WTC11 (cell line): ENCODE measurements around the gene CCDC92. TPM values are rescaled to one million over a fixed set of nuclear protein-coding genes. Genes with fewer than 3 reads are reported as not detected.

ENCODE experiments used
- ATAC-seq: fragments of 200-7000 bp; cut with Tn5 transposase; 2 replicates; pipeline ENCODE4 v1.10.0; 2021; ENCODE audit warnings: mild to moderate bottlenecking, moderate library complexity
- Bru-seq: library from RNA; stranded (reverse); fragments of 400-500 nt; gene quantifications from one replicate; lab custom pipeline; 2021; lab: Mats Ljungman, UMichigan
- CTCF ChIA-PET: fragments of 300-600 bp; sonication (Branson Sonifier 250); formaldehyde crosslinking; loops from one replicate; lab custom pipeline; 2021; ENCODE audit warnings: antibody characterized with exemption; lab: Charles Lee
- POLR2A ChIA-PET: fragments of 350-600 bp; sonication (Branson Sonifier 250); formaldehyde crosslinking; loops from one replicate; lab custom pipeline; 2021; ENCODE audit warnings: antibody characterized with exemption; lab: Charles Lee
- DNase-seq: peaks from one replicate; pipeline ENCODE4 v3.0.0; 2021; ENCODE audit warnings: low spot score
- H3K27ac Mint-ChIP-seq: 2 replicates; pipeline ENCODE4 v1.8.0; 2021; ENCODE audit warnings: mixed read lengths
- H3K27me3 Mint-ChIP-seq: 2 replicates; pipeline ENCODE4 v1.8.0; 2021; ENCODE audit warnings: low read depth, mild to moderate bottlenecking, moderate library complexity, mixed read lengths
- H3K36me3 Mint-ChIP-seq: 2 replicates; pipeline ENCODE4 v1.8.0; 2021; ENCODE audit warnings: mixed read lengths
- H3K4me1 Mint-ChIP-seq: 2 replicates; pipeline ENCODE4 v1.8.0; 2022; ENCODE audit warnings: mixed read lengths
- H3K4me3 Mint-ChIP-seq: 2 replicates; pipeline ENCODE4 v1.8.0; 2021; ENCODE audit warnings: mild to moderate bottlenecking, moderate library complexity, mixed read lengths
- H3K9me3 Mint-ChIP-seq: 2 replicates; pipeline ENCODE4 v1.8.0; 2021; ENCODE audit warnings: mixed read lengths
- ETV6 ChIP-seq: sonication (generic); formaldehyde crosslinking; IDR thresholded peaks from 2 replicates; pipeline ENCODE4 v1.8.1; 2022; ENCODE audit warnings: mild to moderate bottlenecking, missing genetic modification reagents
- FOXK1 ChIP-seq: sonication (generic); formaldehyde crosslinking; IDR thresholded peaks from 2 replicates; pipeline ENCODE4 v1.8.0; 2022; ENCODE audit warnings: mild to moderate bottlenecking, moderate library complexity, missing genetic modification reagents
- SP1 ChIP-seq: sonication (generic); formaldehyde crosslinking; conservative IDR thresholded peaks from 2 replicates; pipeline ENCODE4 v1.8.1; 2022; ENCODE audit warnings: missing genetic modification reagents
- TP53 ChIP-seq: sonication (generic); formaldehyde crosslinking; IDR thresholded peaks from 2 replicates; pipeline ENCODE4 v1.8.1; 2023; ENCODE audit warnings: mild to moderate bottlenecking, missing genetic modification reagents
- long read RNA-seq, 3 experiments: library from RNA in 1 of 3; library from capped mRNA in 1 of 3; library from polyadenylated mRNA in 1 of 3; unstranded in 2 of 3; stranded (forward) in 1 of 3; transcript quantifications; one replicate each; pipeline ENCODE4 v2.0.0, GENCODE V29; 2021
- total RNA-seq: library from RNA; stranded (reverse); gene quantifications from 3 replicates; pipeline ENCODE4 v1.2.3, GENCODE V29; 2021
- TF ChIP-seq, protein P1 (sequence below): sonication (generic); formaldehyde crosslinking; IDR thresholded peaks from 2 replicates; pipeline ENCODE4 v1.8.0; 2022; ENCODE audit warnings: mild to moderate bottlenecking, missing genetic modification reagents
- TF ChIP-seq, protein P2 (sequence below): fragments of 200-600 bp; IDR thresholded peaks from 2 replicates; pipeline ENCODE4 v1.8.0; 2022; ENCODE audit warnings: antibody characterized with exemption
- TF ChIP-seq, protein P3 (sequence below): sonication (generic); formaldehyde crosslinking; IDR thresholded peaks from 2 replicates; pipeline ENCODE4 v1.8.0; 2022; ENCODE audit warnings: mild to moderate bottlenecking, missing genetic modification reagents
- TF ChIP-seq, protein P4 (sequence below): sonication (generic); formaldehyde crosslinking; IDR thresholded peaks from 2 replicates; pipeline ENCODE4 v1.8.0; 2022; ENCODE audit warnings: missing genetic modification reagents
- TF ChIP-seq, protein P5 (sequence below): sonication (generic); formaldehyde crosslinking; IDR thresholded peaks from 2 replicates; pipeline ENCODE4 v1.8.0; 2022; ENCODE audit warnings: mild to moderate bottlenecking, missing genetic modification reagents
- TF ChIP-seq, protein P6 (sequence below): sonication (generic); formaldehyde crosslinking; IDR thresholded peaks from 2 replicates; pipeline ENCODE4 v1.8.1; 2022; ENCODE audit warnings: mild to moderate bottlenecking, missing genetic modification reagents, moderate library complexity, borderline replicate concordance
- TF ChIP-seq, protein P7 (sequence below): sonication (generic); formaldehyde crosslinking; IDR thresholded peaks from 2 replicates; pipeline ENCODE4 v1.8.1; 2023; ENCODE audit warnings: mild to moderate bottlenecking, moderate library complexity, missing genetic modification reagents
- TF ChIP-seq, protein P8 (sequence below): sonication (generic); formaldehyde crosslinking; IDR thresholded peaks from 2 replicates; pipeline ENCODE4 v1.8.1; 2022; ENCODE audit warnings: mild to moderate bottlenecking, moderate library complexity, missing genetic modification reagents

The CCDC92 gene, protein sequence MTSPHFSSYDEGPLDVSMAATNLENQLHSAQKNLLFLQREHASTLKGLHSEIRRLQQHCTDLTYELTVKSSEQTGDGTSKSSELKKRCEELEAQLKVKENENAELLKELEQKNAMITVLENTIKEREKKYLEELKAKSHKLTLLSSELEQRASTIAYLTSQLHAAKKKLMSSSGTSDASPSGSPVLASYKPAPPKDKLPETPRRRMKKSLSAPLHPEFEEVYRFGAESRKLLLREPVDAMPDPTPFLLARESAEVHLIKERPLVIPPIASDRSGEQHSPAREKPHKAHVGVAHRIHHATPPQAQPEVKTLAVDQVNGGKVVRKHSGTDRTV
- 1.8 to 2.7 TPM (median 2.0 TPM) in 3 replicates for total RNA-seq
- Bru-seq, nascent RNA: percentile 46 among the genes with signal in this experiment
- long read RNA-seq, experiment 1, transcript CCDC92-201 (5 exons, 2,787 nt): major isoform, 5 of 6 reads
- long read RNA-seq, experiment 1, partial matches to known transcripts: 0 of 6 reads
- long read RNA-seq, experiment 1, other reads (novel, unspliced or antisense): 0 of 6 reads
- long read RNA-seq, experiment 2, partial matches to known transcripts: 0 of 3 reads
- long read RNA-seq, experiment 2, other reads (novel, unspliced or antisense): 1 of 3 reads
- long read RNA-seq, experiment 3: 0 reads

DNA sequence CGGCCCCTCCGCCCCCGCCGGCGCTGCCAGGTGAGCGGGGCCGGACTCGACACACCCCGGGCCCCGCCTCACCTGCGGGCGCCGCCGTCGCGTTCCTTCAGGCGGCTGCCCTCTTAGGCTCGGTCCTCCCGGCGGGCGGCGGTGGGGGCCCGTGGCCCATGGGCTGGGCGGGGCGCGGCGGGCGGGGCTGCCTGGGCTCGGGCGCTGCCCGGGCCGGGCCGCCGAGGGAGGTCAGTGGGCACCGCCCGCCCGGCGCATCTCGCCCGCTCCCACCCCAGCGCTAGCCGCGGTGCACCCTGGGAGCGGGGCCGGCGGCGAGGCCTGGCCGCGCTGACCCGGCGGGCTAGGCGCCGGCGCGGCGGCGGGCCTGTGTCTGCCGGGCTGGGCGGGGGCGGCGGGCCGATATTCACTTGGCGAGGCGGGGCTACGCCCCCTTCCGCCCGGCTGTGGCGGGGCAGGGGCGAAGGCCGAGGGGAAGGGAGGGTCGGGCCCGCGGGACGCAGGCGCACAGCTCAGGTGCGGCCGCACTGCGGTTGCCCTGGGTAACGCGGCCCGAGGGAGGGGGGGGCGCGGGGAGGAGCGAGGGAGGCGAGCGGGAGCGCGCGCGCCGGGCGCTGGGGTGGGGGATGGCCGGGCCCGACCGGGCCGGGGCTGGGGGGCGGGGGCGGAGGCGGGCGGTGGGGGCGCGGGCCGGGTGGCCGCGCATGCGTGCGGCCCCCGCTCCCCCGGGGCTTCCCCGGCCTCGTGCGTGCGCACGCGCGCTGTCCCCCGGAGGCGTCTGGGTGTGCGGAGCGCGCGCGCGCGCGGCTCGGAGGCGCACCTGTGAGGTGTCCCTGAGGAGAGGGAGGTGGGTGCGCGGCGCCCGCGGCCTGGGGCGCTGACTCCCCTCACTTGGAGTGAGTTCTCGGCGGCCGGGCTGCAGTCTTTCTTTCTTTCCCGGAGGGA lies at the start of gene CCDC92, which contains the start of gene ZNF664:
CCDC92 (minus strand) TSS at position 375 of the 945 bp plus-strand sequence. CDS start 28,526 bp downstream, outside the sequence.
ZNF664 (plus strand) TSS at position 759 of the 945 bp plus-strand sequence. CDS start 38,930 bp downstream, outside the sequence.
- ATAC-seq (peak; percentile 84), DNase-seq (peak; percentile 96)
- ChIA-PET POLR2A (interaction anchor here (1.0 kb wide), 1 partner anchor 67 kb away, joined by 3 read pairs; no protein-coding TSS in a partner anchor), CTCF (interaction anchor here (0.5 to 1.2 kb wide), 10 partner anchors 11 to 607 kb away, joined by 3 to 6 read pairs (median 3); no protein-coding TSS in a partner anchor)
- peaks cover 23% of the 10 kb centered on the region for H3K4me1 Mint-ChIP-seq
- peaks cover 73% of the 10 kb centered on the region for H3K27me3 Mint-ChIP-seq
- peak within 1 kb of the TSS; percentile 91 for H3K4me3 Mint-ChIP-seq
- TF ChIP-seq, protein P1, sequence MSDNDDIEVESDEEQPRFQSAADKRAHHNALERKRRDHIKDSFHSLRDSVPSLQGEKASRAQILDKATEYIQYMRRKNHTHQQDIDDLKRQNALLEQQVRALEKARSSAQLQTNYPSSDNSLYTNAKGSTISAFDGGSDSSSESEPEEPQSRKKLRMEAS (CRISPR knock-in tag): no peak
- TF ChIP-seq, protein P2, sequence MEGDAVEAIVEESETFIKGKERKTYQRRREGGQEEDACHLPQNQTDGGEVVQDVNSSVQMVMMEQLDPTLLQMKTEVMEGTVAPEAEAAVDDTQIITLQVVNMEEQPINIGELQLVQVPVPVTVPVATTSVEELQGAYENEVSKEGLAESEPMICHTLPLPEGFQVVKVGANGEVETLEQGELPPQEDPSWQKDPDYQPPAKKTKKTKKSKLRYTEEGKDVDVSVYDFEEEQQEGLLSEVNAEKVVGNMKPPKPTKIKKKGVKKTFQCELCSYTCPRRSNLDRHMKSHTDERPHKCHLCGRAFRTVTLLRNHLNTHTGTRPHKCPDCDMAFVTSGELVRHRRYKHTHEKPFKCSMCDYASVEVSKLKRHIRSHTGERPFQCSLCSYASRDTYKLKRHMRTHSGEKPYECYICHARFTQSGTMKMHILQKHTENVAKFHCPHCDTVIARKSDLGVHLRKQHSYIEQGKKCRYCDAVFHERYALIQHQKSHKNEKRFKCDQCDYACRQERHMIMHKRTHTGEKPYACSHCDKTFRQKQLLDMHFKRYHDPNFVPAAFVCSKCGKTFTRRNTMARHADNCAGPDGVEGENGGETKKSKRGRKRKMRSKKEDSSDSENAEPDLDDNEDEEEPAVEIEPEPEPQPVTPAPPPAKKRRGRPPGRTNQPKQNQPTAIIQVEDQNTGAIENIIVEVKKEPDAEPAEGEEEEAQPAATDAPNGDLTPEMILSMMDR: no peak
- TF ChIP-seq, protein P3, sequence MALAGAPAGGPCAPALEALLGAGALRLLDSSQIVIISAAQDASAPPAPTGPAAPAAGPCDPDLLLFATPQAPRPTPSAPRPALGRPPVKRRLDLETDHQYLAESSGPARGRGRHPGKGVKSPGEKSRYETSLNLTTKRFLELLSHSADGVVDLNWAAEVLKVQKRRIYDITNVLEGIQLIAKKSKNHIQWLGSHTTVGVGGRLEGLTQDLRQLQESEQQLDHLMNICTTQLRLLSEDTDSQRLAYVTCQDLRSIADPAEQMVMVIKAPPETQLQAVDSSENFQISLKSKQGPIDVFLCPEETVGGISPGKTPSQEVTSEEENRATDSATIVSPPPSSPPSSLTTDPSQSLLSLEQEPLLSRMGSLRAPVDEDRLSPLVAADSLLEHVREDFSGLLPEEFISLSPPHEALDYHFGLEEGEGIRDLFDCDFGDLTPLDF: no peak
- TF ChIP-seq, protein P4, sequence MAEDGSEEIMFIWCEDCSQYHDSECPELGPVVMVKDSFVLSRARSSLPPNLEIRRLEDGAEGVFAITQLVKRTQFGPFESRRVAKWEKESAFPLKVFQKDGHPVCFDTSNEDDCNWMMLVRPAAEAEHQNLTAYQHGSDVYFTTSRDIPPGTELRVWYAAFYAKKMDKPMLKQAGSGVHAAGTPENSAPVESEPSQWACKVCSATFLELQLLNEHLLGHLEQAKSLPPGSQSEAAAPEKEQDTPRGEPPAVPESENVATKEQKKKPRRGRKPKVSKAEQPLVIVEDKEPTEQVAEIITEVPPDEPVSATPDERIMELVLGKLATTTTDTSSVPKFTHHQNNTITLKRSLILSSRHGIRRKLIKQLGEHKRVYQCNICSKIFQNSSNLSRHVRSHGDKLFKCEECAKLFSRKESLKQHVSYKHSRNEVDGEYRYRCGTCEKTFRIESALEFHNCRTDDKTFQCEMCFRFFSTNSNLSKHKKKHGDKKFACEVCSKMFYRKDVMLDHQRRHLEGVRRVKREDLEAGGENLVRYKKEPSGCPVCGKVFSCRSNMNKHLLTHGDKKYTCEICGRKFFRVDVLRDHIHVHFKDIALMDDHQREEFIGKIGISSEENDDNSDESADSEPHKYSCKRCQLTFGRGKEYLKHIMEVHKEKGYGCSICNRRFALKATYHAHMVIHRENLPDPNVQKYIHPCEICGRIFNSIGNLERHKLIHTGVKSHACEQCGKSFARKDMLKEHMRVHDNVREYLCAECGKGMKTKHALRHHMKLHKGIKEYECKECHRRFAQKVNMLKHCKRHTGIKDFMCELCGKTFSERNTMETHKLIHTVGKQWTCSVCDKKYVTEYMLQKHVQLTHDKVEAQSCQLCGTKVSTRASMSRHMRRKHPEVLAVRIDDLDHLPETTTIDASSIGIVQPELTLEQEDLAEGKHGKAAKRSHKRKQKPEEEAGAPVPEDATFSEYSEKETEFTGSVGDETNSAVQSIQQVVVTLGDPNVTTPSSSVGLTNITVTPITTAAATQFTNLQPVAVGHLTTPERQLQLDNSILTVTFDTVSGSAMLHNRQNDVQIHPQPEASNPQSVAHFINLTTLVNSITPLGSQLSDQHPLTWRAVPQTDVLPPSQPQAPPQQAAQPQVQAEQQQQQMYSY (CRISPR knock-in tag): no peak
- TF ChIP-seq, protein P5, sequence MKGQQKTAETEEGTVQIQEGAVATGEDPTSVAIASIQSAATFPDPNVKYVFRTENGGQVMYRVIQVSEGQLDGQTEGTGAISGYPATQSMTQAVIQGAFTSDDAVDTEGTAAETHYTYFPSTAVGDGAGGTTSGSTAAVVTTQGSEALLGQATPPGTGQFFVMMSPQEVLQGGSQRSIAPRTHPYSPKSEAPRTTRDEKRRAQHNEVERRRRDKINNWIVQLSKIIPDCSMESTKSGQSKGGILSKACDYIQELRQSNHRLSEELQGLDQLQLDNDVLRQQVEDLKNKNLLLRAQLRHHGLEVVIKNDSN (CRISPR knock-in tag): no peak
- TF ChIP-seq, protein P6, sequence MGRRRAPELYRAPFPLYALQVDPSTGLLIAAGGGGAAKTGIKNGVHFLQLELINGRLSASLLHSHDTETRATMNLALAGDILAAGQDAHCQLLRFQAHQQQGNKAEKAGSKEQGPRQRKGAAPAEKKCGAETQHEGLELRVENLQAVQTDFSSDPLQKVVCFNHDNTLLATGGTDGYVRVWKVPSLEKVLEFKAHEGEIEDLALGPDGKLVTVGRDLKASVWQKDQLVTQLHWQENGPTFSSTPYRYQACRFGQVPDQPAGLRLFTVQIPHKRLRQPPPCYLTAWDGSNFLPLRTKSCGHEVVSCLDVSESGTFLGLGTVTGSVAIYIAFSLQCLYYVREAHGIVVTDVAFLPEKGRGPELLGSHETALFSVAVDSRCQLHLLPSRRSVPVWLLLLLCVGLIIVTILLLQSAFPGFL (CRISPR knock-in tag): no peak
- 0 out of 2 replicates have a peak, but pooled peaks have one; percentile 14 for TF ChIP-seq TP53
- no peak for TF ChIP-seq FOXK1 (CRISPR knock-in tag)
- peak; percentile 44; the same call in 1 of the 2 replicates for TF ChIP-seq SP1 (CRISPR knock-in tag)
- TF ChIP-seq, protein P7, sequence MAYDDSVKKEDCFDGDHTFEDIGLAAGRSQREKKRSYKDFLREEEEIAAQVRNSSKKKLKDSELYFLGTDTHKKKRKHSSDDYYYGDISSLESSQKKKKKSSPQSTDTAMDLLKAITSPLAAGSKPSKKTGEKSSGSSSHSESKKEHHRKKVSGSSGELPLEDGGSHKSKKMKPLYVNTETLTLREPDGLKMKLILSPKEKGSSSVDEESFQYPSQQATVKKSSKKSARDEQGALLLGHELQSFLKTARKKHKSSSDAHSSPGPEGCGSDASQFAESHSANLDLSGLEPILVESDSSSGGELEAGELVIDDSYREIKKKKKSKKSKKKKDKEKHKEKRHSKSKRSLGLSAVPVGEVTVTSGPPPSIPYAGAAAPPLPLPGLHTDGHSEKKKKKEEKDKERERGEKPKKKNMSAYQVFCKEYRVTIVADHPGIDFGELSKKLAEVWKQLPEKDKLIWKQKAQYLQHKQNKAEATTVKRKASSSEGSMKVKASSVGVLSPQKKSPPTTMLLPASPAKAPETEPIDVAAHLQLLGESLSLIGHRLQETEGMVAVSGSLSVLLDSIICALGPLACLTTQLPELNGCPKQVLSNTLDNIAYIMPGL (CRISPR knock-in tag): no peak
- TF ChIP-seq, protein P8, sequence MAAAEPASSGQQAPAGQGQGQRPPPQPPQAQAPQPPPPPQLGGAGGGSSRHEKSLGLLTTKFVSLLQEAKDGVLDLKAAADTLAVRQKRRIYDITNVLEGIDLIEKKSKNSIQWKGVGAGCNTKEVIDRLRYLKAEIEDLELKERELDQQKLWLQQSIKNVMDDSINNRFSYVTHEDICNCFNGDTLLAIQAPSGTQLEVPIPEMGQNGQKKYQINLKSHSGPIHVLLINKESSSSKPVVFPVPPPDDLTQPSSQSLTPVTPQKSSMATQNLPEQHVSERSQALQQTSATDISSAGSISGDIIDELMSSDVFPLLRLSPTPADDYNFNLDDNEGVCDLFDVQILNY: peak; percentile 81
- TF ChIP-seq ETV6 (CRISPR knock-in tag): no peak
- peak within 1 kb of the TSS; percentile 44; the same call in 1 of the 2 replicates for H3K27ac Mint-ChIP-seq
- no peaks in the 10 kb centered on the region for H3K9me3 Mint-ChIP-seq
- peaks cover 14% of the 10 kb centered on the region for H3K36me3 Mint-ChIP-seq
